ENCODE results near the gene CHTOP.
"Not testable (repeated sequence)": the region's sequence is repeated elsewhere in the genome, so short reads cannot be mapped to it uniquely, and the experiment has no call there.

Gene CHTOP

GRCh38 chr1:153633754-153634665, at the start of gene CHTOP:
TSS of gene CHTOP (plus strand) at chr1:153634066. CDS start at chr1:153636589, 2,523 bp downstream.
- DNase-seq (ENCODE audit: low read depth in 3 of 3): peak; percentile 94 to 97 (median 94)

- no peak for DNase-seq (ENCODE audit: low read depth in 3 of 3)
These were observed 48.9 kb upstream of the CHTOP start for GRCh38 chr1:153585006-153585405.

- DNase-seq (ENCODE audit: low read depth in 3 of 3): no peak
These were observed 47.5 kb upstream of the CHTOP start for GRCh38 chr1:153586347-153586746.

GRCh38 chr1:153587314-153587713, 46.6 kb upstream of the CHTOP start:
- DNase-seq (ENCODE audit: low read depth in 3 of 3): no peak

- not testable (repeated sequence) for DNase-seq (ENCODE audit: low read depth in 3 of 3)
These were observed 45.8 kb upstream of the CHTOP start for GRCh38 chr1:153588033-153588432.

- no peak for DNase-seq (ENCODE audit: low read depth in 3 of 3)
These were observed 45.4 kb upstream of the CHTOP start for GRCh38 chr1:153588482-153588881.

- DNase-seq (ENCODE audit: low read depth in 3 of 3): no peak
These were observed 41.1 kb upstream of the CHTOP start for GRCh38 chr1:153592748-153593147.

- DNase-seq (ENCODE audit: low read depth in 3 of 3): peak in 1 of 3 donors; percentile 22
These were observed 36.7 kb upstream of the CHTOP start for GRCh38 chr1:153597206-153597605.

GRCh38 chr1:153598309-153599172, 35.3 kb upstream of the CHTOP start:
- DNase-seq (ENCODE audit: low read depth in 3 of 3): peak in 1 of 3 donors; percentile 0

- no peak for DNase-seq (ENCODE audit: low read depth in 3 of 3)
These were observed 34.0 kb upstream of the CHTOP start for GRCh38 chr1:153599847-153600246.

GRCh38 chr1:153602749-153603148, 31.1 kb upstream of the CHTOP start:
- DNase-seq (ENCODE audit: low read depth in 3 of 3): no peak

GRCh38 chr1:153606194-153606593, 27.7 kb upstream of the CHTOP start:
- DNase-seq (ENCODE audit: low read depth in 3 of 3): no peak

- no peak for DNase-seq (ENCODE audit: low read depth in 3 of 3)
These were observed 26.5 kb upstream of the CHTOP start for GRCh38 chr1:153607381-153607780.

- DNase-seq (ENCODE audit: low read depth in 3 of 3): no peak
These were observed 25.7 kb upstream of the CHTOP start for GRCh38 chr1:153608089-153608682.

- no peak for DNase-seq (ENCODE audit: low read depth in 3 of 3)
These were observed 24.9 kb upstream of the CHTOP start for GRCh38 chr1:153608742-153609584.

GRCh38 chr1:153609585-153609907, 24.3 kb upstream of the CHTOP start:
- DNase-seq (ENCODE audit: low read depth in 3 of 3): no peak

- no peak for DNase-seq (ENCODE audit: low read depth in 3 of 3)
These were observed 23.5 kb upstream of the CHTOP start for GRCh38 chr1:153610334-153610733.

GRCh38 chr1:153610811-153611301, 23.0 kb upstream of the CHTOP start:
- no peak for DNase-seq (ENCODE audit: low read depth in 3 of 3)

GRCh38 chr1:153611356-153611755, 22.5 kb upstream of the CHTOP start:
- no peak for DNase-seq (ENCODE audit: low read depth in 3 of 3)

GRCh38 chr1:153612111-153612754, 21.6 kb upstream of the CHTOP start:
- no peak for DNase-seq (ENCODE audit: low read depth in 3 of 3)

Measured in stimulated activated CD4-positive, alpha-beta T cell treated with anti-CD3 and anti-CD28 coated beads, TNF-alpha, amount 100 ng/mL, for 48 hours (primary cell).